K562 (cell line): ENCODE data around the gene DOK7. TPM values are rescaled to one million over a fixed set of nuclear protein-coding genes. Genes with fewer than 3 reads are reported as not detected.

ENCODE experiments used
- ATAC-seq: fragments of 200-7000 bp; cut with Tn5 transposase; 3 replicates; pipeline ENCODE4 v1.9.1; 2020; ENCODE audit warnings: moderate library complexity
- BruUV-seq: library from RNA; stranded (reverse); fragments of 400-500 nt; replicated peaks from 2 replicates; lab custom pipeline; 2021; lab: Mats Ljungman, UMichigan
- CTCF ChIA-PET: fragments of 300-600 bp; formaldehyde crosslinking; extraction: SDS; loops from one replicate; lab custom pipeline; 2021; ENCODE audit warnings: low intra/inter-chr PET ratio; lab: Yijun Ruan, JAX
- POLR2A ChIA-PET: fragments of 300-600, 350-650 bp; sonication (Branson Sonifier 250); formaldehyde crosslinking; extraction: SDS; loops from one replicate; lab custom pipeline; 2021; ENCODE audit warnings: antibody characterized with exemption, inconsistent platforms; lab: Yijun Ruan, JAX
- DNase-seq, 4 experiments: peaks; one replicate each; pipeline versions ENCODE4 v3.0.0 to v3.0.0-alpha.2; 2011 to 2018; ENCODE audit warnings: low spot score in 3 of 4, mixed read lengths in 3 of 4; ENCODE audit errors: extremely low read depth in 1 of 4
- FAIRE-seq: peaks from 2 replicates; lab custom pipeline; 2011; peaks lifted over from hg19 to GRCh38; lab: Jason Lieb, UNC
- H2AFZ ChIP-seq: 2 replicates; pipeline ENCODE4 v1.6.0; 2011; ENCODE audit warnings: low read depth, low read length, control low read depth, inconsistent platforms
- H3K27ac ChIP-seq: fragments of 200-600 bp; 3 replicates; pipeline ENCODE4 v1.8.0; 2011; ENCODE audit warnings: low read depth, mild to moderate bottlenecking, control low read depth, inconsistent platforms, low read length, moderate library complexity, mixed read lengths; ENCODE audit errors: extremely low read depth
- H3K27me3 ChIP-seq, 2 experiments: fragments of 300-600 bp in 1 of 2; 2 replicates in 1 of 2; 3 replicates in 1 of 2; pipeline versions ENCODE4 v1.6.0 to v1.8.0; 2011; ENCODE audit warnings: inconsistent platforms in 2 of 2, low read length in 2 of 2, mild to moderate bottlenecking in 1 of 2, mixed read lengths in 1 of 2, moderate library complexity in 1 of 2; ENCODE audit not compliant: control insufficient read depth in 2 of 2, insufficient read depth in 2 of 2
- H3K36me3 ChIP-seq: fragments of 300-600 bp; 3 replicates; pipeline ENCODE4 v1.8.0; 2011; ENCODE audit warnings: mild to moderate bottlenecking, low read length, inconsistent platforms; ENCODE audit not compliant: control insufficient read depth, insufficient read depth
- H3K4me1 ChIP-seq, 2 experiments: fragments of 200-600 bp in 1 of 2; replicated peaks in 1 of 2; 2 replicates in 1 of 2; 3 replicates in 1 of 2; pipeline versions ENCODE4 v1.5.1 to v1.8.0; 2011; ENCODE audit warnings: inconsistent platforms in 2 of 2, low read length in 2 of 2, mild to moderate bottlenecking in 1 of 2, mixed read lengths in 1 of 2, moderate library complexity in 1 of 2; ENCODE audit not compliant: control insufficient read depth in 2 of 2, insufficient read depth in 2 of 2
- H3K4me2 ChIP-seq: 2 replicates; pipeline ENCODE4 v1.6.1; 2011; ENCODE audit warnings: low read length, control low read depth, inconsistent platforms, mixed read lengths; ENCODE audit not compliant: insufficient read depth
- H3K4me3 ChIP-seq: fragments of 200-600 bp; sonication (generic), shearing (Covaris generic); 2 replicates; pipeline ENCODE4 v1.5.1; 2016; ENCODE audit warnings: control low read depth, inconsistent platforms
- H3K79me2 ChIP-seq: fragments of 200-600 bp; 3 replicates; pipeline ENCODE4 v1.8.0; 2011; ENCODE audit warnings: low read length, inconsistent platforms; ENCODE audit not compliant: control insufficient read depth, insufficient read depth
- H3K9ac ChIP-seq, 2 experiments: 2 replicates each; pipeline versions ENCODE4 v1.6.0 to v1.6.1; 2011; ENCODE audit warnings: low read depth in 2 of 2, low read length in 2 of 2, control low read depth in 1 of 2, inconsistent platforms in 1 of 2, mild to moderate bottlenecking in 1 of 2, mixed read lengths in 1 of 2; ENCODE audit not compliant: insufficient read depth in 1 of 2
- H3K9me1 ChIP-seq: one replicate; pipeline ENCODE4 v1.6.0; 2011; ENCODE audit warnings: inconsistent platforms, mild to moderate bottlenecking, low read length, moderate library complexity; ENCODE audit not compliant: control insufficient read depth, insufficient read depth
- H3K9me3 ChIP-seq: replicated peaks from 2 replicates; pipeline ENCODE4 v1.5.1; 2011; ENCODE audit warnings: low read depth, low read length, inconsistent platforms; ENCODE audit not compliant: control insufficient read depth, insufficient read depth
- H4K20me1 ChIP-seq: replicated peaks from 2 replicates; pipeline ENCODE4 v1.6.1; 2011; ENCODE audit warnings: low read length, inconsistent platforms, mixed read lengths; ENCODE audit not compliant: control insufficient read depth, insufficient read depth
- CTBP1 ChIP-seq: fragments of 450-650 bp; IDR thresholded peaks from 2 replicates; pipeline ENCODE4 v1.6.1; 2016; ENCODE audit warnings: borderline replicate concordance
- DMBX1 ChIP-seq: fragments of 250-450 bp; sonication (Bioruptor Pico); IDR thresholded peaks from 2 replicates; pipeline ENCODE4 v1.8.0; 2022; ENCODE audit warnings: inconsistent platforms, mild to moderate bottlenecking, moderate library complexity, borderline replicate concordance
- NR2C1 ChIP-seq, 2 experiments: fragments of 450-650 bp; IDR thresholded peaks; 2 replicates each; pipeline ENCODE4 v1.6.1; 2017; ENCODE audit warnings: mild to moderate bottlenecking in 2 of 2, antibody characterized with exemption in 1 of 2, inconsistent platforms in 1 of 2, missing compliant biosample characterization in 1 of 2, missing genetic modification characterization in 1 of 2
- ZFPM2 ChIP-seq: fragments of 250-450 bp; sonication (Bioruptor Pico); IDR thresholded peaks from 2 replicates; pipeline ENCODE4 v1.5.1; 2022; ENCODE audit warnings: mild to moderate bottlenecking
- ZNF277 ChIP-seq: fragments of 250-450 bp; sonication (Bioruptor Pico); IDR thresholded peaks from 2 replicates; pipeline ENCODE4 v1.8.0; 2022; ENCODE audit warnings: inconsistent platforms, mild to moderate bottlenecking, moderate library complexity, borderline replicate concordance
- ZNF592 ChIP-seq: fragments of 450-650 bp; IDR thresholded peaks from 2 replicates; pipeline ENCODE4 v1.6.1; 2017; ENCODE audit warnings: antibody characterized with exemption, mild to moderate bottlenecking
- ZNF778 ChIP-seq: fragments of 450-650 bp; formaldehyde crosslinking; IDR thresholded peaks from 2 replicates; pipeline ENCODE4 v1.4.0; 2020; ENCODE audit warnings: mild to moderate bottlenecking, moderate library complexity
- WGBS: fragments of 100-300 bp; shearing (Covaris generic); methylation state at CpG from one replicate; pipeline ENCODE4 v1.1.6; 2016; ENCODE audit warnings: low coverage, mixed read lengths; ENCODE audit not compliant: insufficient coverage; ENCODE audit errors: missing lambda C conversion rate; 5-methylcytosine and 5-hydroxymethylcytosine counted together
- in situ Hi-C: fragments of 300-500 bp; cut with MboI; formaldehyde crosslinking; loops from 4 replicates; pipeline ENCODE4 v1.15.0; 2018; ENCODE audit warnings: inconsistent platforms, mixed read lengths
- intact Hi-C: fragments of 100-400 bp; cut with micrococcal nuclease; formaldehyde crosslinking; loops from 2 replicates; pipeline ENCODE4 v1.14.2; 2022
- polyA plus RNA-seq, 8 experiments: library from polyadenylated mRNA; depleted of rRNA in 4 of 8; stranded (reverse) in 5 of 8; unstranded in 3 of 8; fragments of >200 nt; fragmentation: Nextera tagmentation in 2 of 8; fragmentation: Illumina TruSeq in 1 of 8; extraction: Ambion mirVana in 2 of 8; extraction: Trizol in 1 of 8; gene quantifications; 2 replicates each; pipeline versions ENCODE4 v1.2.1 to v1.2.3, GENCODE V29; 2011 to 2014; ENCODE audit warnings: inconsistent platforms in 1 of 8, missing spikeins in 1 of 8
- total RNA-seq, 7 experiments: library from RNA; depleted of rRNA in 6 of 7; stranded (reverse); fragments of >200 nt in 6 of 7; fragmentation: Illumina TruSeq in 2 of 7; extraction: Trizol in 2 of 7; gene quantifications; 2 replicates each; pipeline versions ENCODE4 v1.2.1 to v1.2.3, GENCODE V29; 2011 to 2021; ENCODE audit warnings: low replicate concordance in 1 of 7

Gene DOK7
- total and polyA plus RNA-seq, 9 of the 15 experiments (the other 6 are each of a cell fraction or from before 2014, with no cell fraction given), result not detected

DNA sequence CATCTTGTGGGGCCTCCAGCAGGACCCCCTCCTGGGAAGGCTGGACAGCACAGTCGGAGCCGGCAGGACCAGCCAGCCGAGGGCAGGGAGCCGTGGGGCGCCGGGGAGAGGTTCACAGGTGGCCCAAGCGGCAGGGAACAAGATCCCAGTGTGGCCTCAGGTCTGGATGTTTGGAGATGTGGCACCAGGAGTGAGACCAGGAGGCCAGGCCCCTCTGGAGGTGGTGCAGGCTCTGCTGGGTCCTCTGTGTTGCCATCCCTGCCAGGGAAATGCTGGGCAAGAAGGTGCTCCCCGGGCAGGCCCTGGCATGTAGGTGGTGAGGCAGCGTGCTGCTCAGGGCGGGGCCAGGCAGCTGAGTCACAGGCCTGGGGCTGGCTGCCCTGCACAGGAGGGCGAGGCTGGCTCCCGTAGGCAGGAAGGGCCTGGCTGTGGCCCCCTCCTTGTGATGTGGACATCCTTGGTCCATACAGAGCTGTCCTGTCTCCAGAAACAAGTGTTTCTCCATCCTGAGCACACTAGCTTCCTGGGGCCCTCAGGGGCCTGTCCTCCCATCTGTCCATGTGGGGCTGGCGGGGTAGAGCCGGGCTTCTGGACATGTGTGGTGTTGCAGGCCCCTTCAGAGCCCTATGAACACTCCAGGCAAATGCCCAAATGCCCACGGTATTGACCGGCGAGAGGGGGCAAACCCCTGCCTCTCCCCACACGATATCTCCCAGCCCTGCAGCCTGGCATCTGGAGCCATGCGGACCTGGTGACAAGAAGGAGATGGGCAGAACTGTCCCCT lies 26.1 kb upstream of the DOK7 start (continued):
- no peak for TF ChIP-seq ZNF592

- DNase-seq (no peak), ATAC-seq (no peak)
- Histone ChIP-seq H3K9ac (no peak overlapping the region; a peak in 1 of 4 replicates), H3K9me3 (no peaks in the 10 kb centered on the region), H2AFZ (no peak overlapping the region), H3K79me2 (no peaks in the 10 kb centered on the region), H3K36me3 (no peaks in the 10 kb centered on the region), H3K4me1 (peaks cover 0 to 64% of the 10 kb centered on the region in 2 experiments; a peak in 2 of 5 replicates), H3K27me3 (peaks cover 0 to 9% of the 10 kb centered on the region in 2 experiments; a peak in 1 of 5 replicates), H3K9me1 (no peaks in the 10 kb centered on the region), H4K20me1 (peaks cover 8% of the 10 kb centered on the region), H3K27ac (no peak overlapping the region), H3K4me3 (no peak overlapping the region)
- in situ Hi-C loops, result no loop called here
- no TSS peak for BruUV-seq
- ChIA-PET POLR2A (interaction anchor here (0.6 kb wide), 1 partner anchor 11 kb away, joined by 3 read pairs; no protein-coding TSS in a partner anchor), CTCF (no interaction called here)
- intact Hi-C loops, result no loop called here
- 33% methylated on average over 5 of the region's 9 CpGs for WGBS
- TF ChIP-seq NR2C1 (IDR thresholded peaks at IDR 0.05), result no peak
- no peak for TF ChIP-seq NR2C1 (tag; IDR thresholded peaks at IDR 0.05)
- no peak for TF ChIP-seq DMBX1 (CRISPR knock-in tag)
- TF ChIP-seq ZFPM2 (CRISPR knock-in tag), result no peak
- no peak for TF ChIP-seq CTBP1
- no peak for TF ChIP-seq ZNF778 (CRISPR knock-in tag)
- TF ChIP-seq ZNF277 (CRISPR knock-in tag), result no peak
- TF ChIP-seq, all 486 proteins: peak for 0
- FAIRE-seq, result no peak
- H3K4me2 ChIP-seq, result no peak overlapping the region
Observed at GRCh38 chr4:3437582-3437936, 25.5 kb upstream of the DOK7 start.
